HG03457 (cell line): Measurements from ENCODE around the gene AMACR.
"Not testable (repeated sequence)": the region's sequence is repeated elsewhere in the genome, so short reads cannot be mapped to it uniquely, and the experiment has no call there.

Experiments
- ATAC-seq: cut with Tn5 transposase; IDR thresholded peaks from one replicate; pipeline ENCODE4 v1.9.1; 2021; ENCODE audit warnings: moderate number of reproducible peaks; ENCODE audit not compliant: unreplicated experiment

The AMACR gene

GRCh38 chr5:33969572-33970452 is 38.0 kb downstream of the AMACR start:
- ATAC-seq, result no peak

GRCh38 chr5:33968211-33969005 is 39.4 kb downstream of the AMACR start:
- ATAC-seq, result no peak

- no peak for ATAC-seq
These were observed 41.0 kb downstream of the AMACR start for GRCh38 chr5:33966805-33967204.

GRCh38 chr5:33964132-33964700 is 43.6 kb downstream of the AMACR start:
- ATAC-seq, result no peak

- ATAC-seq, result no peak
These were observed 49.7 kb downstream of the AMACR start for GRCh38 chr5:33958176-33958575.

- ATAC-seq, result no peak
These were observed 50.2 kb downstream of the AMACR start for GRCh38 chr5:33957577-33958150.

GRCh38 chr5:33952175-33952574 is 55.7 kb downstream of the AMACR start:
- ATAC-seq, result not testable (repeated sequence)

GRCh38 chr5:33944543-33945132 is 63.2 kb downstream of the AMACR start:
- no peak for ATAC-seq

GRCh38 chr5:33941090-33941489 is 66.8 kb downstream of the AMACR start:
- no peak for ATAC-seq

- ATAC-seq, result no peak
These were observed 68.1 kb downstream of the AMACR start for GRCh38 chr5:33939556-33940262.

- no peak for ATAC-seq
These were observed 69.0 kb downstream of the AMACR start for GRCh38 chr5:33938881-33939280.

- no peak for ATAC-seq
These were observed 69.4 kb downstream of the AMACR start for GRCh38 chr5:33938507-33938796.

- no peak for ATAC-seq
These were observed 69.9 kb downstream of the AMACR start for GRCh38 chr5:33937707-33938506.

GRCh38 chr5:33937017-33937706 is 70.7 kb downstream of the AMACR start:
- ATAC-seq, result no peak

GRCh38 chr5:33936381-33937016 is 71.4 kb downstream of the AMACR start, which contains the start of gene RXFP3:
Gene RXFP3 (plus strand): TSS chr5:33936386. CDS start chr5:33936741, 355 bp downstream.
- ATAC-seq, result no peak
